HG02973 (cell line): ENCODE measurements around the gene CRIP2.

Experiments
- ATAC-seq: cut with Tn5 transposase; IDR thresholded peaks from one replicate; pipeline ENCODE4 v1.9.1; 2021; ENCODE audit warnings: moderate library complexity; ENCODE audit not compliant: unreplicated experiment

CRIP2 gene

GRCh38 chr14:105442834-105443233 lies 31.8 kb upstream of the CRIP2 start:
- ATAC-seq: no peak

GRCh38 chr14:105444859-105445258 lies 29.8 kb upstream of the CRIP2 start:
- ATAC-seq: no peak

GRCh38 chr14:105445290-105445689 lies 29.3 kb upstream of the CRIP2 start:
- no peak for ATAC-seq

GRCh38 chr14:105445901-105446845 lies 28.4 kb upstream of the CRIP2 start:
- no peak for ATAC-seq

- no peak for ATAC-seq
Observed at GRCh38 chr14:105446971-105447370, 27.6 kb upstream of the CRIP2 start.

- ATAC-seq: no peak
Observed at GRCh38 chr14:105447651-105448640, 26.7 kb upstream of the CRIP2 start.

GRCh38 chr14:105448706-105449111 lies 25.9 kb upstream of the CRIP2 start:
- ATAC-seq: no peak

- ATAC-seq: no peak
Observed at GRCh38 chr14:105449276-105450122, 25.1 kb upstream of the CRIP2 start.

GRCh38 chr14:105450123-105450505 lies 24.5 kb upstream of the CRIP2 start:
- ATAC-seq: no peak

GRCh38 chr14:105450864-105451720 lies 23.5 kb upstream of the CRIP2 start:
- ATAC-seq: no peak

- ATAC-seq: no peak
Observed at GRCh38 chr14:105452963-105453362, 21.7 kb upstream of the CRIP2 start.

GRCh38 chr14:105453847-105454246 lies 20.8 kb upstream of the CRIP2 start:
- ATAC-seq: no peak

- no peak for ATAC-seq
Observed at GRCh38 chr14:105455086-105455640, 19.5 kb upstream of the CRIP2 start.

GRCh38 chr14:105455766-105456660 lies 18.6 kb upstream of the CRIP2 start:
- ATAC-seq: no peak

- no peak for ATAC-seq
Observed at GRCh38 chr14:105456736-105457617, 17.6 kb upstream of the CRIP2 start.

- ATAC-seq: no peak
Observed at GRCh38 chr14:105458010-105458409, 16.6 kb upstream of the CRIP2 start.

- ATAC-seq: no peak
Observed at GRCh38 chr14:105458571-105458970, 16.1 kb upstream of the CRIP2 start.
